RWPE2 (cell line): ENCODE data around the gene CLCF1.

Source experiments
- ATAC-seq: fragments of 200-7000 bp; cut with Tn5 transposase; 3 replicates; pipeline ENCODE4 v1.9.1; 2021; ENCODE audit warnings: low read depth
- DNase-seq: peaks from one replicate; pipeline ENCODE4 v3.0.0-alpha.2; 2020; ENCODE audit warnings: low spot score
- H3K27ac ChIP-seq: fragments of 450-650 bp; 2 replicates; pipeline ENCODE4 v1.5.1; 2017; ENCODE audit warnings: mild to moderate bottlenecking; ENCODE audit not compliant: poor library complexity, severe bottlenecking
- H3K27me3 ChIP-seq: fragments of 250-450 bp; sonication (Bioruptor Pico); 2 replicates; pipeline ENCODE4 v1.5.1; 2021; ENCODE audit warnings: mild to moderate bottlenecking, moderate library complexity; ENCODE audit not compliant: insufficient read depth, poor library complexity, severe bottlenecking
- H3K36me3 ChIP-seq: fragments of 250-450 bp; sonication (Bioruptor Pico); 2 replicates; pipeline ENCODE4 v1.5.1; 2020; ENCODE audit warnings: low read depth, mild to moderate bottlenecking, moderate library complexity
- H3K4me1 ChIP-seq: fragments of 250-450 bp; sonication (Bioruptor Pico); 2 replicates; pipeline ENCODE4 v1.5.1; 2021; ENCODE audit warnings: mild to moderate bottlenecking, moderate library complexity; ENCODE audit not compliant: insufficient read depth, poor library complexity, severe bottlenecking
- H3K4me3 ChIP-seq: fragments of 250-450 bp; sonication (Bioruptor Pico); 2 replicates; pipeline ENCODE4 v1.5.1; 2021; ENCODE audit warnings: mild to moderate bottlenecking, moderate library complexity; ENCODE audit not compliant: severe bottlenecking
- H3K9me3 ChIP-seq: fragments of 250-450 bp; sonication (Bioruptor Pico); 2 replicates; pipeline ENCODE4 v1.5.1; 2021; ENCODE audit warnings: mild to moderate bottlenecking, moderate library complexity; ENCODE audit not compliant: severe bottlenecking
- CTCF ChIP-seq: fragments of 450-650 bp; IDR thresholded peaks from one replicate; pipeline ENCODE4 v1.5.1; 2017; ENCODE audit warnings: mild to moderate bottlenecking, moderate library complexity; ENCODE audit not compliant: poor library complexity, severe bottlenecking

CLCF1 gene

GRCh38 chr11:67378544-67378943 lies 5.1 kb upstream of the CLCF1 start:
- Histone ChIP-seq H3K27ac (peak overlapping the region; percentile 53), H3K4me1 (peaks cover 30% of the 10 kb centered on the region), H3K9me3 (no peaks in the 10 kb centered on the region), H3K4me3 (no peak overlapping the region), H3K36me3 (no peaks in the 10 kb centered on the region), H3K27me3 (no peaks in the 10 kb centered on the region)
- ATAC-seq (no peak), DNase-seq (no peak)
- no peak for TF ChIP-seq CTCF

GRCh38 chr11:67376873-67377808 lies 3.7 kb upstream of the CLCF1 start:
- H3K27me3 ChIP-seq = no peaks in the 10 kb centered on the region
- H3K36me3 ChIP-seq = no peaks in the 10 kb centered on the region
- DNase-seq (no peak), ATAC-seq (no peak)
- TF ChIP-seq CTCF = no peak
- H3K27ac ChIP-seq = no peak overlapping the region
- no peak overlapping the region for H3K4me3 ChIP-seq
- H3K9me3 ChIP-seq = no peaks in the 10 kb centered on the region
- H3K4me1 ChIP-seq = peaks cover 30% of the 10 kb centered on the region

- H3K27ac ChIP-seq = no peak overlapping the region
- H3K9me3 ChIP-seq = no peaks in the 10 kb centered on the region
- no peak overlapping the region for H3K4me3 ChIP-seq
- TF ChIP-seq CTCF = no peak
- ATAC-seq (no peak), DNase-seq (no peak)
- H3K36me3 ChIP-seq = no peaks in the 10 kb centered on the region
- peaks cover 30% of the 10 kb centered on the region for H3K4me1 ChIP-seq
- no peaks in the 10 kb centered on the region for H3K27me3 ChIP-seq
Measured at GRCh38 chr11:67376063-67376820, 2.8 kb upstream of the CLCF1 start.

GRCh38 chr11:67375320-67376055 lies 2.1 kb upstream of the CLCF1 start:
- H3K27ac ChIP-seq = peak overlapping the region; percentile 89
- no peak for DNase-seq
- ATAC-seq = no peak
- no peak overlapping the region for H3K4me3 ChIP-seq
- H3K4me1 ChIP-seq = peaks cover 30% of the 10 kb centered on the region
- H3K9me3 ChIP-seq = no peaks in the 10 kb centered on the region
- TF ChIP-seq CTCF = no peak
- no peaks in the 10 kb centered on the region for H3K36me3 ChIP-seq
- no peaks in the 10 kb centered on the region for H3K27me3 ChIP-seq
